HG02642 (cell line): ENCODE data around the gene GLIS2.
"Not testable (repeated sequence)": the region's sequence is repeated elsewhere in the genome, so short reads cannot be mapped to it uniquely, and the experiment has no call there.

Experiments
- ATAC-seq: cut with Tn5 transposase; IDR thresholded peaks from one replicate; pipeline ENCODE4 v1.9.1; 2021; ENCODE audit warnings: mild to moderate bottlenecking; ENCODE audit not compliant: unreplicated experiment, poor library complexity

GLIS2 gene

GRCh38 chr16:4332623-4333307 lies 16.9 kb downstream of the GLIS2 start:
- ATAC-seq, result no peak

- no peak for ATAC-seq
Observed at GRCh38 chr16:4333308-4333638, 17.4 kb downstream of the GLIS2 start.

GRCh38 chr16:4333714-4334113 lies 17.8 kb downstream of the GLIS2 start:
- ATAC-seq, result not testable (repeated sequence)

- ATAC-seq, result no peak
Observed at GRCh38 chr16:4334724-4335495, 19.0 kb downstream of the GLIS2 start.

GRCh38 chr16:4336701-4337539 lies 21.1 kb downstream of the GLIS2 start:
- ATAC-seq, result no peak

- ATAC-seq, result no peak
Observed at GRCh38 chr16:4337540-4338088, 21.7 kb downstream of the GLIS2 start.

GRCh38 chr16:4338125-4338582 lies 22.3 kb downstream of the GLIS2 start:
- no peak for ATAC-seq

- no peak for ATAC-seq
Observed at GRCh38 chr16:4338712-4339299, 22.9 kb downstream of the GLIS2 start.

GRCh38 chr16:4339455-4339854 lies 23.6 kb downstream of the GLIS2 start:
- no peak for ATAC-seq

GRCh38 chr16:4339909-4340308 lies 24.0 kb downstream of the GLIS2 start:
- ATAC-seq, result no peak

GRCh38 chr16:4340443-4340842 lies 24.6 kb downstream of the GLIS2 start:
- ATAC-seq, result no peak

- ATAC-seq, result no peak
Observed at GRCh38 chr16:4341250-4341649, 25.4 kb downstream of the GLIS2 start.

GRCh38 chr16:4342866-4343744 lies 27.2 kb downstream of the GLIS2 start:
- ATAC-seq, result no peak

GRCh38 chr16:4344300-4344982 lies 28.6 kb downstream of the GLIS2 start:
- ATAC-seq, result not testable (repeated sequence)

- no peak for ATAC-seq
Observed at GRCh38 chr16:4344983-4345835, 29.3 kb downstream of the GLIS2 start.

- no peak for ATAC-seq
Observed at GRCh38 chr16:4345836-4346781, 30.2 kb downstream of the GLIS2 start.

- no peak for ATAC-seq
Observed at GRCh38 chr16:4347010-4347409, 31.1 kb downstream of the GLIS2 start.
